Retinal pigment epithelial cell (primary cell): Measurements from ENCODE around the gene UHMK1.
"Not testable (repeated sequence)": the region's sequence is repeated elsewhere in the genome, so short reads cannot be mapped to it uniquely, and the experiment has no call there.

Experiments used
- DNase-seq: peaks from one replicate; pipeline ENCODE4 v3.0.0-alpha.2; 2010; ENCODE audit warnings: low read depth
- H3K4me3 ChIP-seq: 2 replicates; pipeline ENCODE4 v1.5.1; 2011; ENCODE audit warnings: mild to moderate bottlenecking, low read length, control low read depth, moderate library complexity
- TF ChIP-seq, protein P1 (sequence below): conservative IDR thresholded peaks from 2 replicates; pipeline ENCODE4 v1.5.1; 2011; ENCODE audit warnings: low read depth, low read length, control low read depth, inconsistent platforms

Gene UHMK1

DNA sequence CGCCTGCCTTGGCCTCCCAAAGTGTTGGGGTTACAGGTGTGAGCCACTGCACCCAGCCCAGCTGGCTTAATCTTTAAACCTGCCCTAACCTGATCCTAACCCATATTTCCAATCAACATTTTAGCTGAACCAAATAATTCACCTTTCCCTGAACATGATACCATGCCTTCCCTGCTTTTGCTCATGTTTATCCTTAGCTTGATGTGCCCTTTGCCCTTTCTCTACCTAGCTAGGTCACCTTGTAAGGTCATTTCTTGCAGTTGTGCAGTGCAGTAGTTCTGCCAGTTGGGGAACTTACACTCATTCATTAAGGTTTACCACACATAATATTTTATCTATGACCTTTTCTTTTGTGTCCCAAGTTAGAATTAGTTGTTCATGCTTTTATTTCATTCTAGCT, 69.3 kb downstream of the UHMK1 start:
- no peak overlapping the region for H3K4me3 ChIP-seq
- no peak for DNase-seq
- TF ChIP-seq, protein P1, sequence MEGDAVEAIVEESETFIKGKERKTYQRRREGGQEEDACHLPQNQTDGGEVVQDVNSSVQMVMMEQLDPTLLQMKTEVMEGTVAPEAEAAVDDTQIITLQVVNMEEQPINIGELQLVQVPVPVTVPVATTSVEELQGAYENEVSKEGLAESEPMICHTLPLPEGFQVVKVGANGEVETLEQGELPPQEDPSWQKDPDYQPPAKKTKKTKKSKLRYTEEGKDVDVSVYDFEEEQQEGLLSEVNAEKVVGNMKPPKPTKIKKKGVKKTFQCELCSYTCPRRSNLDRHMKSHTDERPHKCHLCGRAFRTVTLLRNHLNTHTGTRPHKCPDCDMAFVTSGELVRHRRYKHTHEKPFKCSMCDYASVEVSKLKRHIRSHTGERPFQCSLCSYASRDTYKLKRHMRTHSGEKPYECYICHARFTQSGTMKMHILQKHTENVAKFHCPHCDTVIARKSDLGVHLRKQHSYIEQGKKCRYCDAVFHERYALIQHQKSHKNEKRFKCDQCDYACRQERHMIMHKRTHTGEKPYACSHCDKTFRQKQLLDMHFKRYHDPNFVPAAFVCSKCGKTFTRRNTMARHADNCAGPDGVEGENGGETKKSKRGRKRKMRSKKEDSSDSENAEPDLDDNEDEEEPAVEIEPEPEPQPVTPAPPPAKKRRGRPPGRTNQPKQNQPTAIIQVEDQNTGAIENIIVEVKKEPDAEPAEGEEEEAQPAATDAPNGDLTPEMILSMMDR: no peak

DNA sequence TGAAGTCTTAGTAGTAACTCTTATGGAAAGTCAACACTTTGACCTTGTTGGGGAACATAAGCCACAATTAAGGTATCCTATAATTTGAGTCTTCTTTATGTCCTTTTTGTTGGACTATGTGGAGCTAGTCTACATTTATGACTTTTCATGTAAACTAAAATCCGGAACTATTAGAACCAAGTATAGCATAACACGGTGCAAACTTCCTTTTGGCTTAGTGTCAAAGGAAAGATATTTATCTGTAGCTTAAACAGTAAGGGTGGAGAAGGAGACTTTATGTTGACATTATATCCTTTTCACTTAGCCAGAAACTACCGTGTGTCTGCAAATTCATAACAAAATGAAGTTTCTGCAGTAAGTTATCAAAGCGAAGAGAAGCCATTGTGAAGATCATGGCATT, 71.2 kb downstream of the UHMK1 start:
- TF ChIP-seq, protein P1: no peak
- H3K4me3 ChIP-seq: no peak overlapping the region
- DNase-seq: no peak

GRCh38 chr1:162570718-162571117, 73.1 kb downstream of the UHMK1 start:
- TF ChIP-seq, protein P1: no peak
- no peak for DNase-seq
- H3K4me3 ChIP-seq: no peak overlapping the region

DNA sequence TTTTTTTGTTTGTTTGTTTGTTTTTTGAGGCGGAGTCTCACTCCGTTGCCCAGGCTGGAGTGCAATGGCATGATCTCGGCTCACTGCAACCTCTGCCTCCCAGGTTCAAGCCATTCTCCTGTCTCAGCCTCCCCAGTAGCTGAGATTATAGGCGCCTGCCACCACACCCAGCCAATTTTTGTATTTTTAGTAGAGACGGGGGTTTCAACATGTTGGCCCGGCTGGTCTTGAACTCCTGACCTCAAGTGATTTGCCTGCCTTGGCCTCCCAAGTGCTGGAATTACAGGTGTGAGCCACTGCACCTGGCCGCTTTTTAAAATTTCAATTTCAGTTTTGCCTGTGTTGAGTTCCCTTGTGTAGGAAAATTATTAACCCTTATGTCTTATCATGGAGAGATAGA, 73.5 kb downstream of the UHMK1 start:
- not testable (repeated sequence) for H3K4me3 ChIP-seq, DNase-seq

DNA sequence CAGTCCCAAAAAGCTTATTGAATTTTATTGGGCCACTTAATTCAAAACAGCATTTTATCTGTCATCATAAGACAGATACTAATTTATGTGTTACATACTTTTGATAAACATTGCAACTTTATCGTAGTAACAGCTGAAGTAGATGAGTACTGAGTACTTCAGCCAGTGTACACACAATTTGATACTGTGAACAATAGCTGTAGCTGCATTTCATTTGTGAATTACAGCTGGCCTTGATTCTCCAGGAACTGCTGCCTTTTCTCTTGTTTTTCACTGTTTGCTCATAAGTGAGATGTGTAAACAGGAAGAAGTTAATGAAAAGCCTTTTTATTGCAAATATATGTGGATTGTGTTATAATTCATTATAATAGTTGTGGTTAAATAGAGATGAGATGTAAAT, 74.1 kb downstream of the UHMK1 start:
- DNase-seq: no peak
- TF ChIP-seq, protein P1: no peak
- no peak overlapping the region for H3K4me3 ChIP-seq

DNA sequence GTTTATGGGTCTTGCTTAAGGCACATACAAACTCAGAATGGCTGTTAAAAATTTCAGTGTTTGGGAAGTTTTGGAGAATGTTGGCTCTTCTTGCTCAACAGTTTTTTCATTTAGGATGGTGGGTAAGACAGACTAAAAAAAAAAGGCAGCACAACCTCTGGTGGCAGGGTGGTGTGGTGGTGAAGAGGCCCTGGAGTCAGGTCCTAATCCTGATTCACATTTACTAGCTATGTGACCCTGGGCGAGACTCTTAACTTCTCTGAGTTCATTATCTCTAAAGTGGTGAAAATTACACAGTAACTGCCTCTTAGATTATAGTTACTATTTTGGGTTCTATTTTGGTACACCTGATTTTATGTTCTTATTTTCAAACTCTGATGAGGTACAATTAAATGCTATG, 75.5 kb downstream of the UHMK1 start:
- TF ChIP-seq, protein P1: no peak
- no peak overlapping the region for H3K4me3 ChIP-seq
- no peak for DNase-seq

- TF ChIP-seq, protein P1: no peak
- H3K4me3 ChIP-seq: no peak overlapping the region
- no peak for DNase-seq
Observed at GRCh38 chr1:162578071-162578700, 80.6 kb downstream of the UHMK1 start.
